ENCODE data around the gene ANXA9.

ANXA9 gene

GRCh38 chr1:150964164-150964489, 18.0 kb upstream of the ANXA9 start:
- TF ChIP-seq RAD21 (IDR thresholded peaks at IDR 0.05; ENCODE audit: low read depth) = no peak
- no peak for TF ChIP-seq MAX (IDR thresholded peaks at IDR 0.05)
- TF ChIP-seq CREB1 (IDR thresholded peaks at IDR 0.05; ENCODE audit: low read depth) = no peak
- TF ChIP-seq EGR1 (IDR thresholded peaks at IDR 0.05) = no peak
- no peak for TF ChIP-seq CEBPB (IDR thresholded peaks at IDR 0.05)
- no peak for TF ChIP-seq EP300 (IDR thresholded peaks at IDR 0.05; ENCODE audit: borderline replicate concordance)
- TF ChIP-seq NFIC (IDR thresholded peaks at IDR 0.05) = no peak
- no peak for TF ChIP-seq REST (IDR thresholded peaks at IDR 0.05; ENCODE audit: low read depth)
- TF ChIP-seq FOXM1 (IDR thresholded peaks at IDR 0.05; ENCODE audit: borderline replicate concordance, low read depth) = no peak

GRCh38 chr1:150965605-150966004, 16.5 kb upstream of the ANXA9 start:
- TF ChIP-seq RAD21 (IDR thresholded peaks at IDR 0.05; ENCODE audit: low read depth) = no peak
- TF ChIP-seq TEAD4 (IDR thresholded peaks at IDR 0.05) = no peak
- no peak for TF ChIP-seq TAF1 (IDR thresholded peaks at IDR 0.05; ENCODE audit: low read depth)
- TF ChIP-seq USF1 (IDR thresholded peaks at IDR 0.05) = no peak
- no peak for TF ChIP-seq FOXM1 (IDR thresholded peaks at IDR 0.05; ENCODE audit: borderline replicate concordance, low read depth)
- TF ChIP-seq REST (IDR thresholded peaks at IDR 0.05; ENCODE audit: low read depth) = no peak
- no peak for TF ChIP-seq EGR1 (IDR thresholded peaks at IDR 0.05)
- no peak for TF ChIP-seq CREB1 (IDR thresholded peaks at IDR 0.05; ENCODE audit: low read depth)
- TF ChIP-seq CEBPB (IDR thresholded peaks at IDR 0.05) = no peak
- TF ChIP-seq NFIC (IDR thresholded peaks at IDR 0.05) = no peak
- TF ChIP-seq YY1 (IDR thresholded peaks at IDR 0.05; ENCODE audit: low read depth) = no peak
- TF ChIP-seq EP300 (IDR thresholded peaks at IDR 0.05; ENCODE audit: borderline replicate concordance) = no peak
- TF ChIP-seq MAX (IDR thresholded peaks at IDR 0.05) = no peak
- no peak for TF ChIP-seq ZBTB7A (IDR thresholded peaks at IDR 0.05; ENCODE audit: low read depth)
- TF ChIP-seq TCF12 (IDR thresholded peaks at IDR 0.05; ENCODE audit: low read depth) = no peak

- TF ChIP-seq NFIC (IDR thresholded peaks at IDR 0.05) (no peak), TCF12 (IDR thresholded peaks at IDR 0.05; ENCODE audit: low read depth) (no peak), RAD21 (IDR thresholded peaks at IDR 0.05; ENCODE audit: low read depth) (no peak), REST (IDR thresholded peaks at IDR 0.05; ENCODE audit: low read depth) (no peak), FOXM1 (IDR thresholded peaks at IDR 0.05; ENCODE audit: borderline replicate concordance, low read depth) (no peak), USF1 (IDR thresholded peaks at IDR 0.05) (no peak), ZBTB7A (IDR thresholded peaks at IDR 0.05; ENCODE audit: low read depth) (no peak), MAX (IDR thresholded peaks at IDR 0.05) (no peak), TEAD4 (IDR thresholded peaks at IDR 0.05) (no peak), TAF1 (IDR thresholded peaks at IDR 0.05; ENCODE audit: low read depth) (no peak), YY1 (IDR thresholded peaks at IDR 0.05; ENCODE audit: low read depth) (no peak), CEBPB (IDR thresholded peaks at IDR 0.05) (no peak), EGR1 (IDR thresholded peaks at IDR 0.05) (no peak)
Observed at GRCh38 chr1:150966011-150966410, 16.1 kb upstream of the ANXA9 start.

- TF ChIP-seq TCF12 (IDR thresholded peaks at IDR 0.05; ENCODE audit: low read depth) = no peak
- no peak for TF ChIP-seq EP300 (IDR thresholded peaks at IDR 0.05; ENCODE audit: borderline replicate concordance)
- no peak for TF ChIP-seq MAX (IDR thresholded peaks at IDR 0.05)
- no peak for TF ChIP-seq TAF1 (IDR thresholded peaks at IDR 0.05; ENCODE audit: low read depth)
- no peak for TF ChIP-seq ZBTB7A (IDR thresholded peaks at IDR 0.05; ENCODE audit: low read depth)
- TF ChIP-seq USF1 (IDR thresholded peaks at IDR 0.05) = no peak
- TF ChIP-seq FOXM1 (IDR thresholded peaks at IDR 0.05; ENCODE audit: borderline replicate concordance, low read depth) = no peak
- TF ChIP-seq RAD21 (IDR thresholded peaks at IDR 0.05; ENCODE audit: low read depth) = no peak
- no peak for TF ChIP-seq NFIC (IDR thresholded peaks at IDR 0.05)
- no peak for TF ChIP-seq CREB1 (IDR thresholded peaks at IDR 0.05; ENCODE audit: low read depth)
- no peak for TF ChIP-seq YY1 (IDR thresholded peaks at IDR 0.05; ENCODE audit: low read depth)
- TF ChIP-seq CEBPB (IDR thresholded peaks at IDR 0.05) = no peak
Observed at GRCh38 chr1:150967936-150968335, 14.2 kb upstream of the ANXA9 start.
